Measurements from ENCODE around the gene RCE1.
A peak's percentile ranks its signal among the peaks of the same experiment; 100 is the strongest.

The RCE1 gene

GRCh38 chr11:66854729-66855211 lies 11.5 kb downstream of the RCE1 start:
- no peak overlapping the region for H3K4me3 ChIP-seq (ENCODE audit: low read depth, low read length)
- no peak for DNase-seq (ENCODE audit: low read depth, low spot score)
- POLR2A ChIA-PET: no interaction called here
- CTCF ChIA-PET: interaction anchor here (1.0 to 2.6 kb wide), 4 partner anchors 11 to 197 kb away, joined by 3 to 8 read pairs (median 4); partner anchors contain the start of genes RCE1 and SYT12
- TF ChIP-seq, protein P1, sequence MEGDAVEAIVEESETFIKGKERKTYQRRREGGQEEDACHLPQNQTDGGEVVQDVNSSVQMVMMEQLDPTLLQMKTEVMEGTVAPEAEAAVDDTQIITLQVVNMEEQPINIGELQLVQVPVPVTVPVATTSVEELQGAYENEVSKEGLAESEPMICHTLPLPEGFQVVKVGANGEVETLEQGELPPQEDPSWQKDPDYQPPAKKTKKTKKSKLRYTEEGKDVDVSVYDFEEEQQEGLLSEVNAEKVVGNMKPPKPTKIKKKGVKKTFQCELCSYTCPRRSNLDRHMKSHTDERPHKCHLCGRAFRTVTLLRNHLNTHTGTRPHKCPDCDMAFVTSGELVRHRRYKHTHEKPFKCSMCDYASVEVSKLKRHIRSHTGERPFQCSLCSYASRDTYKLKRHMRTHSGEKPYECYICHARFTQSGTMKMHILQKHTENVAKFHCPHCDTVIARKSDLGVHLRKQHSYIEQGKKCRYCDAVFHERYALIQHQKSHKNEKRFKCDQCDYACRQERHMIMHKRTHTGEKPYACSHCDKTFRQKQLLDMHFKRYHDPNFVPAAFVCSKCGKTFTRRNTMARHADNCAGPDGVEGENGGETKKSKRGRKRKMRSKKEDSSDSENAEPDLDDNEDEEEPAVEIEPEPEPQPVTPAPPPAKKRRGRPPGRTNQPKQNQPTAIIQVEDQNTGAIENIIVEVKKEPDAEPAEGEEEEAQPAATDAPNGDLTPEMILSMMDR (IDR thresholded peaks at IDR 0.05; ENCODE audit: insufficient read depth, low read length, missing control alignments): no peak

GRCh38 chr11:66855574-66856495 lies 12.6 kb downstream of the RCE1 start:
- TF ChIP-seq, protein P1 (IDR thresholded peaks at IDR 0.05; ENCODE audit: insufficient read depth, low read length, missing control alignments): no peak

GRCh38 chr11:66856496-66857233 lies 13.4 kb downstream of the RCE1 start, which contains the start of gene LRFN4:
TSS of gene LRFN4 (plus strand) at chr11:66857064. CDS start at chr11:66857745, 681 bp downstream.
- ChIA-PET POLR2A (interaction anchor here (0.9 to 1.2 kb wide), 4 partner anchors 13 to 133 kb away, joined by 3 to 8 read pairs (median 3); partner anchors contain the start of gene RCE1), CTCF (interaction anchor here (1.2 to 2.6 kb wide), 5 partner anchors 12 to 197 kb away, joined by 3 to 8 read pairs (median 4); no protein-coding TSS in a partner anchor)
- TF ChIP-seq, protein P1 (IDR thresholded peaks at IDR 0.05; ENCODE audit: insufficient read depth, low read length, missing control alignments): no peak
- H3K4me3 ChIP-seq (ENCODE audit: low read depth, low read length): peak within 1 kb of the TSS; percentile 75
- no peak for DNase-seq (ENCODE audit: low read depth, low spot score)

More at GRCh38 chr11:66855574-66856495, 12.6 kb downstream of the RCE1 start:
- no peak for DNase-seq (ENCODE audit: low read depth, low spot score)
- ChIA-PET CTCF (interaction anchor here (0.8 to 2.6 kb wide), 6 partner anchors 10 to 197 kb away, joined by 3 to 8 read pairs (median 4); no protein-coding TSS in a partner anchor), POLR2A (interaction anchor here (0.9 to 1.2 kb wide), 5 partner anchors 12 to 132 kb away, joined by 3 to 8 read pairs (median 3); partner anchors contain the start of gene RCE1)
- peak overlapping the region; percentile 75 for H3K4me3 ChIP-seq (ENCODE audit: low read depth, low read length)

DNA sequence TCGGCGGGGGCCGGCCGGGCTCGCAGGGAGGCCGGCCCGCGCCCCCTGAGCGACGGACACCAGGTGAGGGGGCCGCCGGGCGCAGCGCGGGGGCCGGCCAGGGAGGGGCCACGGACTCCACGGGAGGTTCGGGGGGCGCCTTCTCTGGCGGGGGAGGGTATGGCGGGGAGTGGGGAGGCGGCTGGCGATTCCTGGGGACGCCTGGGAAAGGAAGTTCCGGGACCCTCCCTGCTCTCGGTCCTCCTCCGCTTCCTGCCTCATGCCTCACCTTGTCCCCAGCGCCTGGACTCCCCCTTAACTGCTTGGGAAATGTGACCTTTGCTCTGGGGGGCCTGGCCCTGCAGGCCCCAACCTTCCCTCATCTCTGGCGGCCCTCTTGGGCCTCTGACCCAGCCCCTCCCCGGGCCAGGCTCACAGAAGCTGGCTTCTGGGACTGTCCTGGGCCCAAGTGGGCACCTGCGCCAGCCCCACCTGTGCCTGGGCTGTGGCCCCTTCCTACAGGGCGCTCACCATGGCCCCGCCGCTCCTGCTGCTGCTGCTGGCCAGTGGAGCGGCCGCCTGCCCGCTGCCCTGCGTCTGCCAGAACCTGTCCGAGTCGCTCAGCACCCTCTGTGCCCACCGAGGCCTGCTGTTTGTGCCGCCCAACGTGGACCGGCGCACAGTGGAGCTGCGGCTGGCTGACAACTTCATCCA lies 14.1 kb downstream of the RCE1 start:
- DNase-seq (ENCODE audit: low read depth, low spot score): no peak
- H3K4me3 ChIP-seq (ENCODE audit: low read depth, low read length): peak overlapping the region; percentile 75
- CTCF ChIA-PET: no interaction called here
- TF ChIP-seq, protein P1 (IDR thresholded peaks at IDR 0.05; ENCODE audit: insufficient read depth, low read length, missing control alignments): no peak
- POLR2A ChIA-PET: no interaction called here

GRCh38 chr11:66857927-66858185 lies 14.6 kb downstream of the RCE1 start:
- peak overlapping the region; percentile 75 for H3K4me3 ChIP-seq (ENCODE audit: low read depth, low read length)
- TF ChIP-seq, protein P1 (IDR thresholded peaks at IDR 0.05; ENCODE audit: insufficient read depth, low read length, missing control alignments): no peak
- no peak for DNase-seq (ENCODE audit: low read depth, low spot score)
- ChIA-PET CTCF (no interaction called here), POLR2A (no interaction called here)
